ENCODE results near the gene CHRNA4. TPM values are rescaled to one million over a fixed set of nuclear protein-coding genes. Genes with fewer than 3 reads are reported as not detected.

CHRNA4 gene
- total and polyA plus RNA-seq, 10 of the 15 experiments (the other 5 are each of a cell fraction or from before 2014, with no cell fraction given) = 0.04 to 0.41 (median 0.06) TPM; not detected in 5

GRCh38 chr20:63409834-63410435, 48.8 kb upstream of the CHRNA4 start:
- POLR2A ChIA-PET = no interaction called here
- RAD21 ChIA-PET (ENCODE audit: unreplicated experiment) = no interaction called here
- H3K27ac ChIP-seq (ENCODE audit: control insufficient read depth, insufficient read depth) = no peak overlapping the region
- no peaks in the 10 kb centered on the region for H3K79me2 ChIP-seq (ENCODE audit: control insufficient read depth, insufficient read depth, low read length)
- no peaks in the 10 kb centered on the region for H3K36me3 ChIP-seq (ENCODE audit: control insufficient read depth in 2 of 2, insufficient read depth in 2 of 2, low read length in 1 of 2)
- CTCF ChIA-PET = no interaction called here
- TF ChIP-seq SP1 (IDR thresholded peaks at IDR 0.05; ENCODE audit: low read depth, low read length) (no peak), HDAC6 (IDR thresholded peaks at IDR 0.05; ENCODE audit: unreplicated experiment) (no peak), ETV6 (conservative IDR thresholded peaks at IDR 0.05 in 1 of 2, IDR thresholded peaks at IDR 0.05 in 1 of 2; ENCODE audit: borderline replicate concordance in 1 of 2, low read depth in 1 of 2) (no peak), FOXM1 (IDR thresholded peaks at IDR 0.05; ENCODE audit: low read depth, low read length) (no peak), NR2C1 (IDR thresholded peaks at IDR 0.05) (no peak), IRF4 (IDR thresholded peaks at IDR 0.05; ENCODE audit: low read depth, low read length) (no peak)
- TF ChIP-seq, protein P1, sequence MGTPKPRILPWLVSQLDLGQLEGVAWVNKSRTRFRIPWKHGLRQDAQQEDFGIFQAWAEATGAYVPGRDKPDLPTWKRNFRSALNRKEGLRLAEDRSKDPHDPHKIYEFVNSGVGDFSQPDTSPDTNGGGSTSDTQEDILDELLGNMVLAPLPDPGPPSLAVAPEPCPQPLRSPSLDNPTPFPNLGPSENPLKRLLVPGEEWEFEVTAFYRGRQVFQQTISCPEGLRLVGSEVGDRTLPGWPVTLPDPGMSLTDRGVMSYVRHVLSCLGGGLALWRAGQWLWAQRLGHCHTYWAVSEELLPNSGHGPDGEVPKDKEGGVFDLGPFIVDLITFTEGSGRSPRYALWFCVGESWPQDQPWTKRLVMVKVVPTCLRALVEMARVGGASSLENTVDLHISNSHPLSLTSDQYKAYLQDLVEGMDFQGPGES (IDR thresholded peaks at IDR 0.05) = no peak
- H3K9me3 ChIP-seq (replicated peaks; ENCODE audit: control insufficient read depth, insufficient read depth, low read length) = no peaks in the 10 kb centered on the region; the same call in 2 of the 3 replicates
- H3K4me3 ChIP-seq = no peak overlapping the region
- H4K20me1 ChIP-seq (ENCODE audit: control insufficient read depth, insufficient read depth) = no peaks in the 10 kb centered on the region
- no TSS peak for BruUV-seq (replicated peaks)
- H3K4me1 ChIP-seq (ENCODE audit: control insufficient read depth, insufficient read depth, low read length) = no peaks in the 10 kb centered on the region
- no peak overlapping the region for H3K4me2 ChIP-seq (ENCODE audit: control insufficient read depth, insufficient read depth)
- no peak for ATAC-seq
- 92% methylated on average over 16 of the region's 23 CpGs for WGBS (ENCODE audit: insufficient coverage, insufficient replicate concordance, low lambda C conversion rate, missing lambda C conversion rate)
- no peak for DNase-seq (ENCODE audit: low read depth, low spot score)
- intact Hi-C loops (cut with micrococcal nuclease; ENCODE audit: unreplicated experiment) (no loop called here), in situ Hi-C loops (cut with MboI) (no loop called here)
- no peak overlapping the region for H3K9ac ChIP-seq (ENCODE audit: control insufficient read depth, insufficient read depth, low read length)
- FAIRE-seq = no peak
- H3K27me3 ChIP-seq (replicated peaks in 1 of 2; ENCODE audit: control insufficient read depth in 2 of 2, insufficient read depth in 2 of 2, low read length in 1 of 2) = no peaks in the 10 kb centered on the region; a peak in 1 of 4 replicates
- no peak overlapping the region for H2AFZ ChIP-seq (ENCODE audit: control insufficient read depth, low read depth, low read length)
- SMC1A ChIA-PET (ENCODE audit: uncharacterized antibody, unreplicated experiment) = interaction anchor here (0.6 kb wide), 1 partner anchor 15 kb away, joined by 3 read pairs; no protein-coding TSS in a partner anchor
